ENCODE results near the gene ADD1.

The ADD1 gene

DNA sequence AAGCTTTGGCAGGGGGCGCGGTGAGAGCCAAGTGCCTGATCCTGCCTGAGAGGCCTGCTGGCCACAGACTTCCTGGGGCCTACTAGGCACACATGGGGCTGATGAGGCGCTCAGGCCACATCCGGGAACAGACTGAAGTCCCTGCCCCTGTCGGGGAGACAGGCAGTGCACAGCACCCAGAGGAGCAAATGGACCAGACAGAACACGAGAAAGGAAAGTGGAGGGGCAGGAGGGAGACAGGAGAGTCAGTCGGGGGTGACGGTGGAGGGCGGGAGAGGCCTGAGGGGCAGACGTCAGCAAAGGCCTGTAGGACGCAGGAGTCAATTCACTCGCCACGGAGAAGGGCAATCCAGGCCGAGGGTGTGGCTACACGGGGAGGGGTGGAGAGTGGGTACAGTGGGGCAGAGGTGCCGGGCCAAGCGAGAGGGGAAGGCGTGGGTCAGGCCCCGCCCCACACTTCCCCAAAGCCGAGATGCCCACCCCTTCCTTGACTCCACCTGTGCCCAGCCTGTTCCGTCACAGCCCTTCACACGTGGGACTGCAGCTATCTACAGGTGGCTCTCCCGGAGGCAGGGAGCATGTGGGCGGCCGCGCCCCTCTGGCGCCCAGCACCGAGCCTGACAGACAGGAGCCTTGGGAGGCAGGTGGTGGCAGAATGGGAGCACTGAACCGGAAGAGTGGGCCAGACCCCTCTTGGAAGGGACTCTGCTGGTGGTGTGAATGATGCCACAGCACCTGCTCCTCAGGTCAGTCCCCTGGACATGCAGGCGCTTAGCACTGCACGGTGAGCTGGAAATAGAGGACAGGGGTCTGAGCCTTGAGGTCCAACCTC lies 99.1 kb downstream of the ADD1 start:
- Histone ChIP-seq H3K9me2 (replicated peaks; ENCODE audit: control insufficient read depth, low read length) (no peaks in the 10 kb centered on the region), H3F3A (ENCODE audit: control insufficient read depth, insufficient read depth) (peaks cover 11% of the 10 kb centered on the region), H3K36me3 (ENCODE audit: control insufficient read depth, low read length) (peaks cover 98% of the 10 kb centered on the region), H3K4me3 (ENCODE audit: low read length) (no peak overlapping the region), H4K20me1 (ENCODE audit: control insufficient read depth, insufficient read depth, low read depth, low read length) (no peaks in the 10 kb centered on the region), H3K4me1 (ENCODE audit: control insufficient read depth, low read length) (peaks cover 15% of the 10 kb centered on the region), H3K27ac (ENCODE audit: low read depth, low read length) (no peak overlapping the region), H3K9me3 (ENCODE audit: control insufficient read depth, insufficient read depth, low read length) (no peaks in the 10 kb centered on the region), H3K79me2 (ENCODE audit: control insufficient read depth, low read length) (peaks cover 6% of the 10 kb centered on the region; the same call in 1 of the 2 replicates), H3K27me3 (ENCODE audit: control insufficient read depth, low read length) (no peaks in the 10 kb centered on the region), H3K4me2 (ENCODE audit: low read length) (no peak overlapping the region)
- TF ChIP-seq CTCF (IDR thresholded peaks at IDR 0.05; ENCODE audit: low read depth, low read length, poor library complexity, severe bottlenecking), result no peak
- no peak for TF ChIP-seq EZH2phosphoT487 (IDR thresholded peaks at IDR 0.05; ENCODE audit: borderline replicate concordance, low read length)

GRCh38 chr4:2943364-2944090 lies 99.9 kb downstream of the ADD1 start:
- no peaks in the 10 kb centered on the region for H4K20me1 ChIP-seq (ENCODE audit: control insufficient read depth, insufficient read depth, low read depth, low read length)
- peaks cover 5% of the 10 kb centered on the region for H3F3A ChIP-seq (ENCODE audit: control insufficient read depth, insufficient read depth)
- H3K9me3 ChIP-seq (ENCODE audit: control insufficient read depth, insufficient read depth, low read length), result no peaks in the 10 kb centered on the region
- peaks cover 9% of the 10 kb centered on the region; the same call in 1 of the 2 replicates for H3K4me1 ChIP-seq (ENCODE audit: control insufficient read depth, low read length)
- no peak overlapping the region for H3K4me2 ChIP-seq (ENCODE audit: low read length)
- TF ChIP-seq CTCF (IDR thresholded peaks at IDR 0.05; ENCODE audit: low read depth, low read length, poor library complexity, severe bottlenecking) (no peak), EZH2phosphoT487 (IDR thresholded peaks at IDR 0.05; ENCODE audit: borderline replicate concordance, low read length) (no peak)
- H3K79me2 ChIP-seq (ENCODE audit: control insufficient read depth, low read length), result peaks cover 6% of the 10 kb centered on the region; the same call in 1 of the 2 replicates
- H3K27me3 ChIP-seq (ENCODE audit: control insufficient read depth, low read length), result no peaks in the 10 kb centered on the region
- peaks cover 96% of the 10 kb centered on the region for H3K36me3 ChIP-seq (ENCODE audit: control insufficient read depth, low read length)
- H3K9me2 ChIP-seq (replicated peaks; ENCODE audit: control insufficient read depth, low read length), result no peaks in the 10 kb centered on the region
- no peak overlapping the region for H3K27ac ChIP-seq (ENCODE audit: low read depth, low read length)
- H3K4me3 ChIP-seq (ENCODE audit: low read length), result no peak overlapping the region

DNA sequence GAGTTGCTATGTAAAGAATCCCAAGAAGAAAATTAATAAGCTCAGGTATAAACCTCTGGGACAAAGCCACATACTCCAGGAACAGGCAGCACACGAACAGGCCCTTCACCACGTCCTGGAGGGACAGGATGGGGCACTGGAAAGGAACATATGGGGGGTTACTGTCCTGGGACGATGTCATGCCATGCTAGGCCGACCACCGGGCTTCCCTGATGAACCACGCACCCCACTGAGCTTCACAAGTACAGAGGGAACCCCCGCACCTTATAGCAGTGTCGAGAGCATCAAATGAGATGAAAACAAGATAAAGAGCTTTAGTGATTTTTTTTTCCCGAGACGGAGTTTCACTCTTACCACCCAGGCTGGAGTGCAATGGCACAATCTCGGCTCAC lies 100.4 kb downstream of the ADD1 start:
- Histone ChIP-seq H3K36me3 (ENCODE audit: control insufficient read depth, low read length) (peaks cover 96% of the 10 kb centered on the region), H3K27ac (ENCODE audit: low read depth, low read length) (no peak overlapping the region), H4K20me1 (ENCODE audit: control insufficient read depth, insufficient read depth, low read depth, low read length) (no peaks in the 10 kb centered on the region)

More for the DNA sequence above, 100.4 kb downstream of the ADD1 start:
- Histone ChIP-seq H3K4me2 (ENCODE audit: low read length) (no peak overlapping the region), H3K27me3 (ENCODE audit: control insufficient read depth, low read length) (no peaks in the 10 kb centered on the region), H3F3A (ENCODE audit: control insufficient read depth, insufficient read depth) (peaks cover under 1% of the 10 kb centered on the region; the same call in 1 of the 2 replicates), H3K4me1 (ENCODE audit: control insufficient read depth, low read length) (peaks cover 6% of the 10 kb centered on the region; the same call in 1 of the 2 replicates), H3K9me2 (replicated peaks; ENCODE audit: control insufficient read depth, low read length) (no peaks in the 10 kb centered on the region), H3K9me3 (ENCODE audit: control insufficient read depth, insufficient read depth, low read length) (no peaks in the 10 kb centered on the region), H3K79me2 (ENCODE audit: control insufficient read depth, low read length) (peaks cover 9% of the 10 kb centered on the region), H3K4me3 (ENCODE audit: low read length) (no peak overlapping the region)
- TF ChIP-seq CTCF (IDR thresholded peaks at IDR 0.05; ENCODE audit: low read depth, low read length, poor library complexity, severe bottlenecking) (no peak), EZH2phosphoT487 (IDR thresholded peaks at IDR 0.05; ENCODE audit: borderline replicate concordance, low read length) (no peak)

Measured in DOHH2 (cell line).